ENCODE results near the gene ACP1. TPM values are rescaled to one million over a fixed set of nuclear protein-coding genes. Genes with fewer than 3 reads are reported as not detected.

The ACP1 gene
- 177 to 303 TPM (median 183 TPM) in 5 replicates for total RNA-seq (2022; extraction: Qiagen RNA extraction; ENCODE audit: low read depth)

GRCh38 chr2:264493-265468 is at the start of gene ACP1:
Gene ACP1, plus strand, starts transcription at chr2:264947. Its CDS starts 18 bp downstream, at chr2:264965.

DNA sequence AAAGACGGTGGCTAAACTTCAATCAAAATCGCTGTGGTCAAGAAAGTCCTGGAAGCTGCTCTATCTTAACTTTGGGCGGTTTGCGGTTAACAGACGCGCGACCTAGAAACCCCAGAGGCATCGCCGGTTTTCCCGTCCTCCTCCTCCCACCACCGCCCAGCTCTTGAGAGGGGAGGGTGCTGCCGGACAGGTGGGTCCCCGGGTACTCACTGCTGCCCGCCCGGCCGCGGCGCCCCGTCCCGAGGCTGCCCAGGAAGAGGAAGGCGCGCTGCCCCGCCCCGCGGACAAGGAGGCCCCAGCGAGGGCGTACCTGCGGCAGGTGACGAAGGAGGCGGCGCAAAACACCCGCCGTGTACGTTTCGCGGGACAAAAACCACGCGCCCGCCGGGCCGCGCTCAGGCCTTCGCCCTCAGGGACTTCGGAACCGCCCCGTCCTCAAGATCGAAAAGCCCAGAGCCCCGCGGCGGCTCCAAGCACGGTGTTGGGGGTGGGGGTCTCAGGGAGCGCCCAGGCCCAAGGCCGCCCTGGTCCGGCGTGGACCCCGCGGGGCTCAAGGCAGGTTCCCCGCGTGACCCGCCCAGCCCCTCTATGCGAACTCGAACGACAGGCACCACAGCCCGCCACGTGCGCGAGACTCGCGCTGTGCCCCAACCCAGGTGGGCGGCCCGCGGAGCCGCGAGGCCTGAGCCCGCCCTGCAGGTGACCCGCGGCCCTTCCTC is 814 bp upstream of the ACP1 start, which contains the start of gene SH3YL1:
Gene SH3YL1, minus strand, starts transcription at position 259 of the 719 bp plus-strand sequence. Its CDS starts 48 bp downstream, at position 211.

GRCh38 chr2:287911-288757 is 23.4 kb downstream of the ACP1 start, which contains the start of gene ALKAL2:
Gene ALKAL2, minus strand, starts transcription at chr2:288091. Its CDS starts 256 bp downstream, at chr2:287835.

Other genes starting within 250 kb of the ACP1 start
- gene FAM110C, start 218.4 kb upstream of the ACP1 start, total RNA-seq (2022; extraction: Qiagen RNA extraction; ENCODE audit: low read depth), result 0.06 to 0.12 TPM (median 0.08 TPM) in 4 of 5 replicates, not detected in the other
- 7.7 to 11.8 TPM (median 9.8 TPM) in 5 replicates for gene SH3YL1, start 915 bp upstream of the ACP1 start, total RNA-seq (2022; extraction: Qiagen RNA extraction; ENCODE audit: low read depth)
- gene ALKAL2, start 23.1 kb downstream of the ACP1 start, total RNA-seq (2022; extraction: Qiagen RNA extraction; ENCODE audit: low read depth), result not detected in 5 replicates

Data from A549 treated with ZK216348 at 1 μM for 4 hours (cell line).